Measurements from ENCODE around the gene RAC3.

The RAC3 gene

GRCh38 chr17:82043507-82043906 is 12.0 kb downstream of the RAC3 start:
- no peak for TF ChIP-seq CTCF (IDR thresholded peaks at IDR 0.05; ENCODE audit: insufficient read depth, low read length, poor library complexity, severe bottlenecking)
- no peak for TF ChIP-seq EZH2phosphoT487 (conservative IDR thresholded peaks at IDR 0.05; ENCODE audit: low read length)
- no peaks in the 10 kb centered on the region for H3K27me3 ChIP-seq (ENCODE audit: low read length)
- H3K9me2 ChIP-seq (replicated peaks; ENCODE audit: insufficient read depth, low read length) = no peaks in the 10 kb centered on the region
- H2AFZ ChIP-seq (ENCODE audit: low read depth, low read length, severe bottlenecking) = no peak overlapping the region
- no peaks in the 10 kb centered on the region for H3K9me3 ChIP-seq (ENCODE audit: insufficient read depth, low read length)
- H4K20me1 ChIP-seq (ENCODE audit: low read depth, low read length) = no peaks in the 10 kb centered on the region
- no peak overlapping the region for H3K27ac ChIP-seq (ENCODE audit: low read depth, low read length)
- no peaks in the 10 kb centered on the region for H3F3A ChIP-seq (ENCODE audit: insufficient read depth)
- no peaks in the 10 kb centered on the region for H3K79me2 ChIP-seq (ENCODE audit: insufficient read depth, low read length)
- H3K9ac ChIP-seq (ENCODE audit: low read length) = no peak overlapping the region
- no peak overlapping the region for H3K4me3 ChIP-seq (ENCODE audit: insufficient read depth, low read length, poor library complexity, severe bottlenecking)
- H3K36me3 ChIP-seq (ENCODE audit: low read length) = no peaks in the 10 kb centered on the region
- no peak overlapping the region for H3K4me2 ChIP-seq (ENCODE audit: low read depth, low read length, poor library complexity, severe bottlenecking)

GRCh38 chr17:82045936-82046484 is 14.5 kb downstream of the RAC3 start:
- H4K20me1 ChIP-seq (ENCODE audit: low read depth, low read length) = no peaks in the 10 kb centered on the region
- no peaks in the 10 kb centered on the region for H3K9me3 ChIP-seq (ENCODE audit: insufficient read depth, low read length)
- no peaks in the 10 kb centered on the region for H3F3A ChIP-seq (ENCODE audit: insufficient read depth)
- H2AFZ ChIP-seq (ENCODE audit: low read depth, low read length, severe bottlenecking) = no peak overlapping the region
- H3K9me2 ChIP-seq (replicated peaks; ENCODE audit: insufficient read depth, low read length) = no peaks in the 10 kb centered on the region
- no peak overlapping the region for H3K4me2 ChIP-seq (ENCODE audit: low read depth, low read length, poor library complexity, severe bottlenecking)
- no peaks in the 10 kb centered on the region for H3K36me3 ChIP-seq (ENCODE audit: low read length)
- no peaks in the 10 kb centered on the region for H3K79me2 ChIP-seq (ENCODE audit: insufficient read depth, low read length)
- H3K4me3 ChIP-seq (ENCODE audit: insufficient read depth, low read length, poor library complexity, severe bottlenecking) = no peak overlapping the region
- H3K27ac ChIP-seq (ENCODE audit: low read depth, low read length) = no peak overlapping the region
- H3K27me3 ChIP-seq (ENCODE audit: low read length) = no peaks in the 10 kb centered on the region
- H3K9ac ChIP-seq (ENCODE audit: low read length) = no peak overlapping the region
- TF ChIP-seq CTCF (IDR thresholded peaks at IDR 0.05; ENCODE audit: insufficient read depth, low read length, poor library complexity, severe bottlenecking) (no peak), EZH2phosphoT487 (conservative IDR thresholded peaks at IDR 0.05; ENCODE audit: low read length) (no peak)

GRCh38 chr17:82046903-82047302 is 15.4 kb downstream of the RAC3 start:
- TF ChIP-seq EZH2phosphoT487 (conservative IDR thresholded peaks at IDR 0.05; ENCODE audit: low read length) (no peak), CTCF (IDR thresholded peaks at IDR 0.05; ENCODE audit: insufficient read depth, low read length, poor library complexity, severe bottlenecking) (no peak)
- H3K9ac ChIP-seq (ENCODE audit: low read length) = no peak overlapping the region

More at GRCh38 chr17:82046903-82047302, 15.4 kb downstream of the RAC3 start:
- Histone ChIP-seq H3K27me3 (ENCODE audit: low read length) (no peaks in the 10 kb centered on the region), H3K9me2 (replicated peaks; ENCODE audit: insufficient read depth, low read length) (no peaks in the 10 kb centered on the region), H3F3A (ENCODE audit: insufficient read depth) (no peaks in the 10 kb centered on the region), H2AFZ (ENCODE audit: low read depth, low read length, severe bottlenecking) (no peak overlapping the region), H3K79me2 (ENCODE audit: insufficient read depth, low read length) (no peaks in the 10 kb centered on the region), H3K4me3 (ENCODE audit: insufficient read depth, low read length, poor library complexity, severe bottlenecking) (no peak overlapping the region), H4K20me1 (ENCODE audit: low read depth, low read length) (no peaks in the 10 kb centered on the region), H3K4me2 (ENCODE audit: low read depth, low read length, poor library complexity, severe bottlenecking) (no peak overlapping the region), H3K27ac (ENCODE audit: low read depth, low read length) (no peak overlapping the region), H3K9me3 (ENCODE audit: insufficient read depth, low read length) (no peaks in the 10 kb centered on the region), H3K36me3 (ENCODE audit: low read length) (no peaks in the 10 kb centered on the region)
